Fibroblast of lung (primary cell): Measurements from ENCODE around the gene SAG. TPM values are rescaled to one million over a fixed set of nuclear protein-coding genes. Genes with fewer than 3 reads are reported as not detected.

Experiments used
- DNase-seq, 2 donors: peaks; one replicate each; pipeline versions ENCODE4 v3.0.0 to v3.0.0-alpha.2; 2010; ENCODE audit warnings: low read depth in 2 of 2
- H2AFZ ChIP-seq: 2 replicates; pipeline ENCODE4 v1.5.1; 2012; ENCODE audit warnings: low read length, control low read depth, inconsistent platforms
- H3K27ac ChIP-seq: 2 replicates; pipeline ENCODE4 v1.5.1; 2011; ENCODE audit warnings: low read length, control low read depth; ENCODE audit not compliant: insufficient read depth
- H3K27me3 ChIP-seq: 2 replicates; pipeline ENCODE4 v1.5.1; 2011; ENCODE audit warnings: mild to moderate bottlenecking, low read length; ENCODE audit not compliant: control insufficient read depth, insufficient read depth
- H3K36me3 ChIP-seq: 2 replicates; pipeline ENCODE4 v1.5.1; 2011; ENCODE audit warnings: low read length; ENCODE audit not compliant: control insufficient read depth, insufficient read depth
- H3K4me1 ChIP-seq: 2 replicates; pipeline ENCODE4 v1.5.1; 2011; ENCODE audit warnings: low read length; ENCODE audit not compliant: control insufficient read depth, insufficient read depth; ENCODE audit errors: extremely low read depth
- H3K4me2 ChIP-seq: 2 replicates; pipeline ENCODE4 v1.5.1; 2011; ENCODE audit warnings: low read length, control low read depth; ENCODE audit not compliant: insufficient read depth; ENCODE audit errors: extremely low read depth
- H3K4me3 ChIP-seq, 4 experiments: fragments of 200-600 bp in 1 of 4; sonication (generic) in 1 of 4; replicated peaks in 1 of 4; 2 replicates each; pipeline ENCODE4 v1.5.1; 2011 to 2016; ENCODE audit warnings: low read length in 4 of 4, low read depth in 3 of 4, mild to moderate bottlenecking in 3 of 4, control low read depth in 2 of 4, inconsistent platforms in 1 of 4, mixed read lengths in 1 of 4; ENCODE audit not compliant: insufficient read depth in 1 of 4; ENCODE audit errors: control extremely low read depth in 1 of 4
- H3K79me2 ChIP-seq: 2 replicates; pipeline ENCODE4 v1.5.1; 2012; ENCODE audit warnings: mild to moderate bottlenecking, low read length, inconsistent platforms; ENCODE audit not compliant: control insufficient read depth, insufficient read depth
- H3K9ac ChIP-seq: 2 replicates; pipeline ENCODE4 v1.5.1; 2011; ENCODE audit warnings: mild to moderate bottlenecking, low read length, control low read depth; ENCODE audit not compliant: insufficient read depth
- H3K9me3 ChIP-seq: 2 replicates; pipeline ENCODE4 v1.5.1; 2012; ENCODE audit warnings: low read depth, low read length; ENCODE audit not compliant: control insufficient read depth, insufficient read depth
- H4K20me1 ChIP-seq: 2 replicates; pipeline ENCODE4 v1.5.1; 2011; ENCODE audit warnings: low read length; ENCODE audit not compliant: control insufficient read depth, insufficient read depth; ENCODE audit errors: extremely low read depth
- CTCF ChIP-seq, 2 donors: IDR thresholded peaks in 1 of 2; conservative IDR thresholded peaks in 1 of 2; 1 replicate in 1 of 2; 2 replicates in 1 of 2; pipeline ENCODE4 v1.5.1; 2011 to 2012; ENCODE audit warnings: low read length in 2 of 2, control low read depth in 1 of 2, inconsistent platforms in 1 of 2, low read depth in 1 of 2, mild to moderate bottlenecking in 1 of 2
- EZH2 ChIP-seq: IDR thresholded peaks from 2 replicates; pipeline ENCODE4 v1.5.1; 2012; ENCODE audit warnings: low read length, control low read depth, mild to moderate bottlenecking; ENCODE audit errors: missing control alignments
- polyA plus RNA-seq, 2 donors: library from polyadenylated mRNA; depleted of rRNA in 1 of 2; stranded (reverse) in 1 of 2; unstranded in 1 of 2; fragments of >200 nt; gene quantifications; 2 replicates each; pipeline ENCODE4 v1.2.1, GENCODE V29; 2011 to 2012; ENCODE audit warnings: missing spikeins in 1 of 2
- total RNA-seq: library from RNA; depleted of rRNA; stranded (reverse); fragments of >200 nt; gene quantifications from 2 replicates; pipeline ENCODE4 v1.2.1, GENCODE V29; 2014

The SAG gene
- total and polyA plus RNA-seq, 2 donors (not counting 1 experiment from before 2014, with no cell fraction given) = not detected

GRCh38 chr2:233336541-233336940, 28.9 kb downstream of the SAG start:
- TF ChIP-seq CTCF (conservative IDR thresholded peaks at IDR 0.05 in 1 of 2, IDR thresholded peaks at IDR 0.05 in 1 of 2; ENCODE audit: low read depth in 1 of 2, low read length in 2 of 2) (no peak), EZH2 (no peak)

GRCh38 chr2:233338046-233338445, 30.4 kb downstream of the SAG start:
- no peaks in the 10 kb centered on the region for H3K4me1 ChIP-seq
- no peaks in the 10 kb centered on the region for H3K36me3 ChIP-seq
- H3K9ac ChIP-seq = no peak overlapping the region
- no peaks in the 10 kb centered on the region for H3K9me3 ChIP-seq
- H4K20me1 ChIP-seq = no peaks in the 10 kb centered on the region
- H3K27me3 ChIP-seq = peaks cover 3% of the 10 kb centered on the region
- no peak overlapping the region for H3K4me3 ChIP-seq
- no peaks in the 10 kb centered on the region for H3K79me2 ChIP-seq
- DNase-seq = no peak
- no peak overlapping the region for H2AFZ ChIP-seq
- H3K4me2 ChIP-seq = no peak overlapping the region
- TF ChIP-seq EZH2 (no peak), CTCF (conservative IDR thresholded peaks at IDR 0.05 in 1 of 2, IDR thresholded peaks at IDR 0.05 in 1 of 2; ENCODE audit: low read depth in 1 of 2, low read length in 2 of 2) (no peak)
- no peak overlapping the region for H3K27ac ChIP-seq

More at GRCh38 chr2:233336541-233336940, 28.9 kb downstream of the SAG start:
- H3K79me2 ChIP-seq = no peaks in the 10 kb centered on the region
- peaks cover 3% of the 10 kb centered on the region for H3K27me3 ChIP-seq
- no peaks in the 10 kb centered on the region for H3K9me3 ChIP-seq
- no peak overlapping the region for H3K27ac ChIP-seq
- H3K36me3 ChIP-seq = no peaks in the 10 kb centered on the region
- no peaks in the 10 kb centered on the region for H3K4me1 ChIP-seq
- H3K9ac ChIP-seq = no peak overlapping the region
- no peak overlapping the region for H3K4me2 ChIP-seq
- H2AFZ ChIP-seq = no peak overlapping the region
- H3K4me3 ChIP-seq = no peak overlapping the region
- no peaks in the 10 kb centered on the region for H4K20me1 ChIP-seq
- DNase-seq = no peak

- no peaks in the 10 kb centered on the region for H4K20me1 ChIP-seq
- DNase-seq = no peak
- H3K27ac ChIP-seq = no peak overlapping the region
- H3K9me3 ChIP-seq = no peaks in the 10 kb centered on the region
- H3K9ac ChIP-seq = no peak overlapping the region
- H3K27me3 ChIP-seq = peaks cover 3% of the 10 kb centered on the region
- H2AFZ ChIP-seq = no peak overlapping the region
- no peak overlapping the region for H3K4me2 ChIP-seq
- H3K4me1 ChIP-seq = no peaks in the 10 kb centered on the region
- no peak overlapping the region for H3K4me3 ChIP-seq
- no peaks in the 10 kb centered on the region for H3K36me3 ChIP-seq
- TF ChIP-seq EZH2 (no peak), CTCF (conservative IDR thresholded peaks at IDR 0.05 in 1 of 2, IDR thresholded peaks at IDR 0.05 in 1 of 2; ENCODE audit: low read depth in 1 of 2, low read length in 2 of 2) (no peak)
- H3K79me2 ChIP-seq = no peaks in the 10 kb centered on the region
These were observed 31.3 kb downstream of the SAG start for GRCh38 chr2:233338812-233339368.
